Muscle of leg (tissue), 11 donors: ENCODE measurements around the gene AMZ2. TPM values are rescaled to one million over a fixed set of nuclear protein-coding genes. Genes with fewer than 3 reads are reported as not detected.

Experiments used
- DNase-seq: peaks from one replicate; pipeline ENCODE4 v3.0.0; 2013
- H3K27ac ChIP-seq: one replicate; pipeline ENCODE4 v1.5.1; 2013; ENCODE audit warnings: mild to moderate bottlenecking, low read length, control low read depth
- H3K27me3 ChIP-seq: one replicate; pipeline ENCODE4 v1.6.1; 2013; ENCODE audit warnings: low read length; ENCODE audit not compliant: control insufficient read depth, insufficient read depth
- H3K36me3 ChIP-seq: one replicate; pipeline ENCODE4 v1.6.1; 2013; ENCODE audit warnings: low read length; ENCODE audit not compliant: control insufficient read depth, insufficient read depth
- H3K4me1 ChIP-seq: one replicate; pipeline ENCODE4 v1.6.1; 2013; ENCODE audit warnings: low read length; ENCODE audit not compliant: control insufficient read depth, insufficient read depth
- H3K4me3 ChIP-seq: one replicate; pipeline ENCODE4 v1.5.1; 2013; ENCODE audit warnings: low read length, control low read depth
- H3K9me3 ChIP-seq: replicated peaks from 2 replicates; pipeline ENCODE4 v1.6.1; 2013; ENCODE audit warnings: low read depth, low read length; ENCODE audit not compliant: control insufficient read depth
- WGBS: methylation state at CpG from one replicate; pipeline ENCODE4 v1.1.5; 2013; ENCODE audit warnings: missing lambda C conversion rate; ENCODE audit not compliant: insufficient coverage; 5-methylcytosine and 5-hydroxymethylcytosine counted together
- polyA plus RNA-seq, 8 donors: library from polyadenylated mRNA; unstranded; fragments of 120-200 nt; gene quantifications; one replicate each; pipeline versions ENCODE4 v1.2.1 to v1.2.3, GENCODE V29; 2013; ENCODE audit warnings: inconsistent platforms in 1 of 8, low replicate concordance in 1 of 8; ENCODE audit not compliant: insufficient read length in 8 of 8, insufficient read depth in 1 of 8
- total RNA-seq: library from RNA; stranded (reverse); fragments of 120-200 nt; gene quantifications from one replicate; pipeline ENCODE4 v1.2.4, GENCODE V29; 2013

Gene AMZ2
- total and polyA plus RNA-seq, 9 donors: 58.9 to 70.9 (median 64.5) TPM

DNA sequence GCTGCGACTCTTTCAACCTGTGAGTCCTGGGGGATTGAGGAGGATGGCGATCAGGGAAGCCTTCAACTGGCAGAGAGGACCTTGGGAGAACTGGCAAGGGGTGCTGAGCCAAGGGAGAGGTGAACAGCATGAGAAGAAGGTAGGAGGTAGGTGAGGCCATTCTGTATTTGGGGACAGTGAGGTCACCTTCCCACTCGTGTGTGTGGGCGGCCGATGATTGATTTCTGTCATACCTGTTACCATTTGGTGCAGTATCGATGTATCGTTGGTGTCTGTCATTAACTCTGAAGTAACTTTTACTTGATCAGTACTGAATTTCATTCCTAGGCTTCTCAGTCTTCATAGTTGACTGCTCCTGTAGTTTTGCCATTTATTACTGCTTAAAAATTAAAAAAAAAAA lies 47.2 kb downstream of the AMZ2 start:
- Histone ChIP-seq H3K36me3 (no peaks in the 10 kb centered on the region), H3K4me3 (no peak overlapping the region), H3K27ac (no peak overlapping the region), H3K27me3 (peaks cover 47% of the 10 kb centered on the region), H3K4me1 (peaks cover 17% of the 10 kb centered on the region), H3K9me3 (no peaks in the 10 kb centered on the region)
- DNase-seq: no peak
- 83% methylated on average over 5 of the region's 7 CpGs for WGBS

DNA sequence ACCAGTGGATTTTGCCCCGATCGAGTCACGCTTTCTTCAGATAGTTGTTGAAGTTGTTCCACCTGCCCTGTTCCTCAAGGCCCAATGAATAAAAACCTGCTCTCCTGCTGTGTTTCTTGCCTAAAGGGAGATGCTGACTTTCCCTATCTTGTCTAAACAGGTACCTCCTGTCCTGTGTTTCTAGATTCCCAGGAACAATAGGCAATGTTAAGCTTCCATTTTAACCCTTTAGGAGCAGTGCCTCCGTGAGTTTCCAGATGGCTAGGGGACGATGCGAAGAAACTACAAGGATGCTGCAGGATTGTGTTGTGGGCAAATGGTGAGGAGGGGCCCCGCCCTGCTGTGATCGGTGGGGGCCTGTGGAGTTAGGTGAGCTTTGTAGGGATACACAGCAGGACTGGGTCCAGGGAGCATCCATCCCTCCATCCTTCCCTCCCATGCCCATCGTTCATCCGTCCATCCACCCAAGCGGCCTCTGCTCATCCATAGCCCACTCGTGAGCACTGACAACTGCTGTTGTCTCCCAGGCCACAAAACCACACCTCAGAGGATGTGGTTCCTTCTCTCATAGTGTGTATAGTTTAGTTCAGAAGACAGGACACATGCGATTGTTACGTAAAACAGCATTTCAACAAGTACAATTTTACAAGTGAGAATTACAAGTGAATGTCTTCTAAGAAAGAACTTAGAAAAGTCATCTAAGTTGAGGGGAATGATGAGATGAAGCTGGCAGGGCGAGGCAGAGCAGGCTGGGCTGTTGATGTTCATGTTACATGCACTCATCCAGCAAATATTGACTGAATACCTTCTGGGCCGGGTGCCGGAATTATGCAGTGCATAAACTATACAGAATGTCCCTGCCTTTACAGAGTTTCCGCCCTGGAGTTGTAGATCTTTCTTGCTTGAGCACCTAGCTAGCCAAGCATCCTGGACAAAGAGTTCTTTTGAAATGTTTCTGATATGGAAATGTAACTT lies 48.7 kb downstream of the AMZ2 start:
- no peak for DNase-seq
- Histone ChIP-seq H3K9me3 (no peaks in the 10 kb centered on the region), H3K4me1 (peaks cover 10% of the 10 kb centered on the region), H3K4me3 (no peak overlapping the region), H3K27me3 (peaks cover 37% of the 10 kb centered on the region), H3K27ac (no peak overlapping the region), H3K36me3 (no peaks in the 10 kb centered on the region)
- 83% methylated on average over 9 of the region's 18 CpGs for WGBS

DNA sequence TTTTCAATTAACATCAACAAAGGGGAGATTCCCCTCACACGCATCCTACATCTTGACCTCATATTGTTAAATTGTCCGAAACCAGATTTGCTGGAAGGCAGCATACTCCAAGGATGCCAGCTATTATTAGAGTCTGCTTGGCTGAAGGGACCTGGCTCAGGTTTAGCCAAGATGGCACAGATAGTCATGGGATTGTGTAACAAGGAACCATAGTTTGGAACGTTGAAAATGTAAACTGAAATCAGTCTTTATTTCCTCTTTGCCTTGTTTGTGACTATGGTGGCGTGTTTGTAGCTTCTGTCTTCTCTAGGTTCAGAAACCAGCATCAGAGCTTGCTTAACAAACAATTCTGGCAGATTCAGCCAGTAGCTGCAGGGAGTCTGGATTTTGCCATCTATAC lies 49.4 kb downstream of the AMZ2 start:
- Histone ChIP-seq H3K4me1 (peaks cover 11% of the 10 kb centered on the region), H3K4me3 (no peak overlapping the region), H3K36me3 (no peaks in the 10 kb centered on the region), H3K27me3 (peaks cover 33% of the 10 kb centered on the region), H3K9me3 (no peaks in the 10 kb centered on the region), H3K27ac (no peak overlapping the region)
- WGBS: 57% methylated on average over 1 of the region's 4 CpGs
- DNase-seq: no peak

DNA sequence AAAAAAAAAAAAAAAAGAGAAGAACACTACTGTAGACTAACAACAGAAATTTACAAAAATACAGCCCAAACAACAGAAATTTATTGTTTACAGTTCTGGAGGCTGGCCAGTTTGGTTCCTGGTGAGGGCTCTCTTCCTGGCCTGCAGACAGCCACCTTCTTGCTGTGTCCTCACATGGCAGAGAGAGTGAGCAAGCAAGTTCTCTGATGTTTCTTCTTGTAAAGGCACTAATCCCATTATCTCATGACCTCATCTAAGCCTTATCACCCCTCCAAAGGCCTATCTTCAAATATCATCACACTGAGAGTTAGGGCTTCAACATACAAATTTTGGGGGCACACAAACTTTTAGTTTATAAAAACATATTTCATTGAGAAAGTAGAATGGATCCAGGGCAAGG lies 50.8 kb downstream of the AMZ2 start:
- H3K4me3 ChIP-seq: no peak overlapping the region
- no peak overlapping the region for H3K27ac ChIP-seq
- no peaks in the 10 kb centered on the region for H3K36me3 ChIP-seq
- H3K4me1 ChIP-seq: peaks cover 6% of the 10 kb centered on the region
- H3K9me3 ChIP-seq: no peaks in the 10 kb centered on the region
- peaks cover 24% of the 10 kb centered on the region for H3K27me3 ChIP-seq
- DNase-seq: no peak

DNA sequence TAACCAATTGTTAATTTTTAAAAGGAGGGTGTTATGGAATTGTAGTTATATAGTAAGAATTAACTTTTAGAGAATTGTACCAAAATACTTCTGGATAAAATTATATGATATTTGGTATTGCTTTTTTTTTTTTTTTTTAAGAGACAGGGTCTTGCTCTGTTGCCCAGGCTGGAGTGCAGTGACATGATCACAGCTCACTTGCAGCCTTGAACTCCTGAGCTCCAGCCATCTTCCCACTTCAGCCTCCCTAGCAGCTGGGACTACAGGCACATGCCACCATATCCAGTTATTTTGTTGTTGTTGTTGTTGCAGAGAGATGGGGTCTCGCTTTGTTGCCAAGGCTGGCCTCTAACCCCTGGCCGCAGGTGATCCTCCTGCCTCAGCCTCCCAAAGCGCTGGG lies 52.0 kb downstream of the AMZ2 start:
- Histone ChIP-seq H3K9me3 (no peaks in the 10 kb centered on the region), H3K4me1 (peaks cover 6% of the 10 kb centered on the region), H3K4me3 (no peak overlapping the region), H3K27ac (no peak overlapping the region), H3K36me3 (no peaks in the 10 kb centered on the region), H3K27me3 (peaks cover 12% of the 10 kb centered on the region)
- no peak for DNase-seq
- 100% methylated on average over 2 of the region's 3 CpGs for WGBS

DNA sequence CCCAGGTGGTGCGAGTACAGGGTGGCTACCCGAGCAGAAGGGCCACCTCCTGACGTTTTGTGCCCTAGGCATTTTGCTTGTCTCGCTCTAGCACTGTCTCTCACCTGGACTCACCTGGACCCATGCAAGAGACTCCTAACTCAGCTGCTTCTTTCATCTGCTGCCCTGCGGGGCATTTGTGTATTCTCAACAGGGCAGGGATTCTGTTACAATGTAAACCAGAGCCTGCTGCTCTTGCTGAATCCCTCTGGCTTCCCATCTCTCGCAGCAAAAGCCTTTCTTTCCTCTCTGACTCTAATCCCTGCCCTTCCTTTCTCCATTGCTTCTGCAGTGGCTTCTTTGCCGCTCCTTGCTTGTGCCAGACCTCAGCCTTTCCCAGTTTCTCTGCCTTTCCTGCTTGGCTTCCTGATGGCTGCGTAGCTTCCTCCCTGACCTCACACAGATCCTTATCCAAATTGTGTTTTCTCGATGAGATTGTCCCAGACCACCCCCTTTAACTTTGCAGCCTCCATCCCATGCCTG lies 53.7 kb downstream of the AMZ2 start:
- Histone ChIP-seq H3K4me1 (peaks cover 6% of the 10 kb centered on the region), H3K9me3 (no peaks in the 10 kb centered on the region), H3K36me3 (no peaks in the 10 kb centered on the region), H3K27ac (no peak overlapping the region), H3K4me3 (no peak overlapping the region), H3K27me3 (peaks cover 2% of the 10 kb centered on the region)
- DNase-seq: no peak
- WGBS: 62% methylated on average over 9 of the region's 9 CpGs

DNA sequence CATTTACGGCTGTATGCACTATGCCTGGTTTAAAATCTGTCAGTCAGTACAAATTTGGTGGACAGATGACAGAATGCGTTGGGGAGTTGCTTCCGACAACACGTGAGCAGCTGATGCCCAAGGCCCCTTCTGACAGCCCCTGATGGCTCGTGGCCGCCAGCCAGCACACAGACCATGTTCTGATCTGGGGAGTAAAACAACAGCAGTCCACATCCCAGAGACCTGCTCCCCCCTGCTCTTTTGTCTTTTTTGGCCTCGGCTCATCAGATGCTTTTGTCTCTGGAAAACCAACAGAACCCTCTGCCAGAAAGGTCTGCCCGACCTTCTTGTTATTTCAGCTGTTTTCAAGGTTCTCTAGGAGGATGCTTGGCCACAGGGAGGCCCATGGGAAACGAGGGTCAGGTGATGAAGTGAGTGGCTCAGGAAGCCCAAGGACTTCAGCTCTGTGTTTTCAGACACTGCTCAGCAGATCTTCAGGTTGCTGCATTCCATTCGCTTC lies 54.3 kb downstream of the AMZ2 start:
- H3K36me3 ChIP-seq: no peaks in the 10 kb centered on the region
- no peak overlapping the region for H3K27ac ChIP-seq

DNA sequence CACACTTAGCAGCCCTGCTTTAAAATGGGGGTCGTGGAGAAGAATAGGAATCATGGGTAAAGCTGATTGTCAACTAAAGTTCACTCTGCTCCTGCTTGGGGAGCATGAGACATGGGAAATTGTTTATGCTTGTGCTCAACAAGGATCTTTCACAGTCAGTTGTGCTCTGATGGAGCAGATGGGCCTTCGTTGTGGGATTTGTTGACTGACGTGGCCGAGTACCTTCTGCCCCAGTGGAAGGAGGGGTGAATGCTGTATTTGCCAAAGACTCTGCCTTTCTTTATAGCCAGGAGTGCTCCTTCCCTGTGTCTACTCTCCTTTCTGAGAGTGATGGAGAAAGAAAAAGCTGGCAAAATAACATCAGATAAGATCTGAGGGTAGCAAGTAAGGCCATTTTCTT lies 54.8 kb downstream of the AMZ2 start:
- no peaks in the 10 kb centered on the region for H3K9me3 ChIP-seq
- H3K4me3 ChIP-seq: no peak overlapping the region
- no peak for DNase-seq
- no peaks in the 10 kb centered on the region for H3K36me3 ChIP-seq
- peaks cover 2% of the 10 kb centered on the region for H3K27me3 ChIP-seq
- H3K27ac ChIP-seq: no peak overlapping the region
- H3K4me1 ChIP-seq: peaks cover 6% of the 10 kb centered on the region
- 43% methylated on average over 2 of the region's 4 CpGs for WGBS

More for the DNA sequence above, 54.3 kb downstream of the AMZ2 start:
- Histone ChIP-seq H3K9me3 (no peaks in the 10 kb centered on the region), H3K4me1 (peaks cover 6% of the 10 kb centered on the region), H3K4me3 (no peak overlapping the region), H3K27me3 (peaks cover 2% of the 10 kb centered on the region)
- WGBS: 48% methylated on average over 6 of the region's 10 CpGs
- DNase-seq: no peak

DNA sequence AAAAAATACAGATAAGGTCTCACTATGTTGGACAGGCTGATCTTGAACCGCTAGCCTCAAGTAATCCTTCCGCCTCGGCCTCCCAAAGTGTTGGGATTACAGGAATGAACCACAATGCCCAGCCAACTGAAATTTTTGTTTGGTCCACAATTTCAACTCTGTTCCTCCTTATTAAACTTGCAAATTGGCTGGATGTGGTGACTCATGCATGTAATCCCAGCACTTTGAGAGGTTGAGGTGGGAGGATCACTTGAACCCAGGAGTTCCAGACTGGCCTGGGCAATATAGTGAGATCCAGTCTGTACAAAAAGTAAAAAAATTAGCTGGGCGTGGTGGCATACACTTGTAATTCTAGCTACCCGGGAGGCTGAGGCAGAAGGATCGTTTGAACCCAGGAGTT lies 56.9 kb downstream of the AMZ2 start:
- no peak for DNase-seq
- 90% methylated on average over 2 of the region's 6 CpGs for WGBS
- Histone ChIP-seq H3K27ac (no peak overlapping the region), H3K9me3 (no peaks in the 10 kb centered on the region), H3K4me3 (no peak overlapping the region), H3K27me3 (peaks cover 2% of the 10 kb centered on the region), H3K36me3 (no peaks in the 10 kb centered on the region), H3K4me1 (peaks cover 6% of the 10 kb centered on the region)

DNA sequence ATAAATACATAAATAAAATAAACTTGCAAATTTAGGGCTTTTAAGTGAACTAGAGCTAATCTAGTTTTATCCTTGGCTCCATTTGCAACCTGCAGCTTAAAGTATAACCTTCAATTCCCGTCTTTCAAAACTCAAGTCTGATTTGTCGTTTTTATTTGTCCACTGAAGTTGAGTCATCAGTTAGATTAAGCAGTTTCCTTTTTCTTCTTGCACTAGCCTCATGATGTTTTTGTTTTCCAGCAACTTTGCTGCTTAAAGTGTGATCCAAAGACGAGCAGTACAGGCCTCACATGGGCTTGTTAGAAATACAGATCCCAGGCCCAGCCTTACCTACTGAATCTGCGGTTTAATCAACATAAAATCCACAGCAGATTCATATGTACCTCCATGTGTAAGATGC lies 57.3 kb downstream of the AMZ2 start:
- 94% methylated on average over 2 of the region's 4 CpGs for WGBS
- no peaks in the 10 kb centered on the region for H3K36me3 ChIP-seq
- H3K9me3 ChIP-seq: no peaks in the 10 kb centered on the region
- H3K27me3 ChIP-seq: no peaks in the 10 kb centered on the region
- no peak overlapping the region for H3K27ac ChIP-seq
- H3K4me3 ChIP-seq: no peak overlapping the region
- no peak for DNase-seq
- H3K4me1 ChIP-seq: peaks cover 6% of the 10 kb centered on the region
